A673 (cell line): Measurements from ENCODE around the gene ABHD8. TPM values are rescaled to one million over a fixed set of nuclear protein-coding genes. Genes with fewer than 3 reads are reported as not detected.

Experiments used
- BruUV-seq: library from RNA; stranded (reverse); fragments of 400-500 nt; replicated peaks from 2 replicates; lab custom pipeline; 2021; lab: Mats Ljungman, UMichigan
- CTCF ChIA-PET: fragments of 300-600 bp; sonication (Branson Sonifier 250); formaldehyde crosslinking; loops from one replicate; lab custom pipeline; 2022; ENCODE audit warnings: antibody characterized with exemption; lab: Charles Lee
- POLR2A ChIA-PET: fragments of 300-600 bp; sonication (Branson Sonifier 250); formaldehyde crosslinking; loops from one replicate; lab custom pipeline; 2022; ENCODE audit warnings: antibody characterized with exemption; ENCODE audit not compliant: low non-redundant PET; lab: Charles Lee
- DNase-seq: peaks from one replicate; pipeline ENCODE4 v3.0.0-alpha.2; 2015; ENCODE audit warnings: low spot score
- H3K27ac ChIP-seq: fragments of 200-600 bp; sonication (generic); 2 replicates; pipeline ENCODE4 v1.5.1; 2016; ENCODE audit warnings: mixed run types, low read depth, mild to moderate bottlenecking, mixed read lengths, antibody characterized with exemption, low read length; ENCODE audit not compliant: poor library complexity, severe bottlenecking
- H3K27me3 ChIP-seq: fragments of 200-600 bp; sonication (generic); replicated peaks from 2 replicates; pipeline ENCODE4 v1.6.1; 2017; ENCODE audit warnings: mixed run types, low read depth, mild to moderate bottlenecking, mixed read lengths, antibody characterized with exemption, low read length; ENCODE audit not compliant: insufficient read depth, poor library complexity
- H3K36me3 ChIP-seq: fragments of 200-600 bp; sonication (generic); 2 replicates; pipeline ENCODE4 v1.6.1; 2016; ENCODE audit warnings: mixed run types, mild to moderate bottlenecking, mixed read lengths, antibody characterized with exemption, low read length; ENCODE audit not compliant: insufficient read depth, poor library complexity, severe bottlenecking
- H3K4me1 ChIP-seq: fragments of 200-600 bp; sonication (generic); 2 replicates; pipeline ENCODE4 v1.6.1; 2017; ENCODE audit warnings: mixed run types, mild to moderate bottlenecking, mixed read lengths, antibody characterized with exemption, low read length; ENCODE audit not compliant: insufficient read depth, poor library complexity, severe bottlenecking
- H3K4me3 ChIP-seq: fragments of 200-600 bp; sonication (generic); 2 replicates; pipeline ENCODE4 v1.5.1; 2016; ENCODE audit warnings: low read depth, mixed run types, mild to moderate bottlenecking, mixed read lengths, low read length; ENCODE audit not compliant: poor library complexity, severe bottlenecking
- H3K9me3 ChIP-seq: fragments of 200-600 bp; sonication (generic); 2 replicates; pipeline ENCODE4 v1.6.1; 2016; ENCODE audit warnings: mixed run types, low read depth, mild to moderate bottlenecking, mixed read lengths, antibody characterized with exemption, low read length; ENCODE audit not compliant: poor library complexity, severe bottlenecking
- EZH2 ChIP-seq: fragments of 200-600 bp; sonication (generic); IDR thresholded peaks from 2 replicates; pipeline ENCODE4 v1.6.1; 2017; ENCODE audit warnings: borderline replicate concordance, low read depth, mild to moderate bottlenecking, mixed read lengths, antibody characterized with exemption, low read length; ENCODE audit not compliant: poor library complexity, severe bottlenecking
- intact Hi-C: fragments of 100-400 bp; cut with micrococcal nuclease; formaldehyde crosslinking; loops from one replicate; pipeline ENCODE4 v1.10.0; 2022; ENCODE audit not compliant: unreplicated experiment
- total RNA-seq: library from RNA; stranded (reverse); gene quantifications from 2 replicates; pipeline ENCODE4 v1.2.3, GENCODE V29; 2021
- TF ChIP-seq, protein P1 (sequence below): fragments of 300-800, 200-600 bp; sonication (generic); conservative IDR thresholded peaks from 2 replicates; pipeline ENCODE4 v1.5.1; 2017; ENCODE audit warnings: low read depth, mild to moderate bottlenecking, antibody characterized with exemption, low read length, moderate library complexity, mixed read lengths

Gene ABHD8
- total RNA-seq, 1 experiment from 2014 or later, result 11.0 TPM

- Histone ChIP-seq H3K4me1 (peaks cover 6% of the 10 kb centered on the region), H3K4me3 (no peak within 1 kb of the TSS), H3K27ac (no peak within 1 kb of the TSS), H3K36me3 (peaks cover 5% of the 10 kb centered on the region), H3K27me3 (no peaks in the 10 kb centered on the region), H3K9me3 (no peaks in the 10 kb centered on the region)
- DNase-seq, result no peak
- TF ChIP-seq, protein P1, sequence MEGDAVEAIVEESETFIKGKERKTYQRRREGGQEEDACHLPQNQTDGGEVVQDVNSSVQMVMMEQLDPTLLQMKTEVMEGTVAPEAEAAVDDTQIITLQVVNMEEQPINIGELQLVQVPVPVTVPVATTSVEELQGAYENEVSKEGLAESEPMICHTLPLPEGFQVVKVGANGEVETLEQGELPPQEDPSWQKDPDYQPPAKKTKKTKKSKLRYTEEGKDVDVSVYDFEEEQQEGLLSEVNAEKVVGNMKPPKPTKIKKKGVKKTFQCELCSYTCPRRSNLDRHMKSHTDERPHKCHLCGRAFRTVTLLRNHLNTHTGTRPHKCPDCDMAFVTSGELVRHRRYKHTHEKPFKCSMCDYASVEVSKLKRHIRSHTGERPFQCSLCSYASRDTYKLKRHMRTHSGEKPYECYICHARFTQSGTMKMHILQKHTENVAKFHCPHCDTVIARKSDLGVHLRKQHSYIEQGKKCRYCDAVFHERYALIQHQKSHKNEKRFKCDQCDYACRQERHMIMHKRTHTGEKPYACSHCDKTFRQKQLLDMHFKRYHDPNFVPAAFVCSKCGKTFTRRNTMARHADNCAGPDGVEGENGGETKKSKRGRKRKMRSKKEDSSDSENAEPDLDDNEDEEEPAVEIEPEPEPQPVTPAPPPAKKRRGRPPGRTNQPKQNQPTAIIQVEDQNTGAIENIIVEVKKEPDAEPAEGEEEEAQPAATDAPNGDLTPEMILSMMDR, result no peak
- TF ChIP-seq EZH2, result no peak
- ChIA-PET POLR2A (no interaction called here), CTCF (no interaction called here)
- intact Hi-C loops, result no loop called here
- BruUV-seq, result no TSS peak
Observed at GRCh38 chr19:17264641-17264979, 38.6 kb downstream of the ABHD8 start, which contains the start of gene USHBP1. TSS of gene USHBP1 (minus strand) at chr19:17264745. CDS start at chr19:17264299, 446 bp downstream.

- Histone ChIP-seq H3K27me3 (no peaks in the 10 kb centered on the region), H3K36me3 (peaks cover 3% of the 10 kb centered on the region), H3K27ac (no peak overlapping the region), H3K9me3 (no peaks in the 10 kb centered on the region), H3K4me3 (no peak overlapping the region), H3K4me1 (peaks cover 6% of the 10 kb centered on the region)
- DNase-seq, result no peak
- ChIA-PET CTCF (no interaction called here), POLR2A (no interaction called here)
- no peak for TF ChIP-seq EZH2
- TF ChIP-seq, protein P1, result no peak
- intact Hi-C loops, result no loop called here
- BruUV-seq, result no TSS peak
Observed at GRCh38 chr19:17263712-17264640, 39.2 kb downstream of the ABHD8 start.

DNA sequence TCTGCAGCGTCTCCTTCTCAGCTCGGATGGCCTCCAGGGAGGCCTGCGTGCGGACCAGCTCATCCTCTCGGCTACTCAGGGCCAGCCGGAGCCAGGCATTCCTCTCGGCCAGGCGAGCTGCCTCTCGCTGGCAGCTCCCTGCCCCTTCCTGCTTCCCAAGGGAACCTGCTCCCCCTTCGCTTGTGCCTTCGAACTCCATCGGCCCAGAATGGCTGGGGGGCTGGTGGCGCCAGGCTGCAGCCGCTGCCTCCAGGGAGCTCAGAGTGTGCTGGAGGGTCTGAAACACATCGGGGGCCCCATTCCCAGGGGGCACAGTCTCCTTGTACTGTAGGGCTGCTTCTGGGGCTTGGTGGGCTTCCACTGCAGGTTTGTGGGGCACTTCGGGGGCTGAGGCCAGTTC lies 40.7 kb downstream of the ABHD8 start:
- DNase-seq, result no peak
- Histone ChIP-seq H3K36me3 (no peaks in the 10 kb centered on the region), H3K4me3 (no peak overlapping the region), H3K9me3 (no peaks in the 10 kb centered on the region), H3K27ac (no peak overlapping the region), H3K27me3 (no peaks in the 10 kb centered on the region), H3K4me1 (no peaks in the 10 kb centered on the region)
- no TSS peak for BruUV-seq
- TF ChIP-seq EZH2, result no peak
- TF ChIP-seq, protein P1, result no peak
- intact Hi-C loops, result no loop called here
- CTCF ChIA-PET, result no interaction called here
- POLR2A ChIA-PET, result no interaction called here
